ENCODE results near the gene CAMKK2.

CAMKK2 gene

DNA sequence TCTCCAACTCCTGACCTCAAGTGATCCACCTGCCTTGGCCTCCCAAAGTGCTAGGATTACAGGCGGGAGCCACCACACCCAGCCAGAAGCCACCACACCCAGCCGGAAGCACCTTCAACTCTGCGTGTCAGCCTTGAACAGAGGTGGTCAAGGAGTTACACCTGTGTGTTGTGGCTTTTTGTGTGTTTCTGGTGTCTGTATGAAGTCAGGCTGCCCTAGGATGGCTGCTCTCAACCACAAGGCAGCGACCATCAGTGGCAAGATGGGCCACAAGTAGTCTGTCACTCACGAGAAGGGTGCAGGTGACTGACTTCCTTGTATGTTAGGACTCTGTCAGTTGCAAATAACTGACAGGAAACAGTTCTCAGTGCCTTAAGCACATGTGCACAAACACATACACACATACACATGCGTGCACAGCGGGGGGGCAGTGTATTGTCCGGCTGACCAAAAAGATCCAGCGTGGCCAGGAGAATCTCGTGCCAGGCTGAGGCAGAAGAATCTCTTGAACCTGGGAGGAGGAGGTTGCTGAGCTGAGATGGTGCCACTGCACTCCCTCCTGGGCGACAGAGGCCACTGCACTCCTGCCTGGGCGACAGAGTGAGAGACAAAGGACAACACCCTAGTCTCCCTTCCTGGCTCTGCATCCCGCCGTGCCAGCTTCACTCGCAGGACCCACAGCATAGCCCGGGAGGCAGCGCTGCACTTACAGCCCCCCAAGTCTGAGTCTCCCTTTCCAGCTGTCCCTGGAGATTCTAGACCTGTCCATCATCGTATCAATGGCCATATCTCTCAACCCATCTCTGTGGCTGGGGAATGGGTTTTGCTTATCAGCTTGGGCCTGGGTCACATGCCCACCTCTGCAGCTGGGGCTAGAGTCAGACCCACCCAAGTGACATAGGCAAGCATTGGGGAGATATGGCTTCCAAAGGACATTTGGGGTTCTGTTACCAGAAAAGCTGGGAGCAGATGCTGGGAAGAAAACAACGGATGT, 72.9 kb downstream of the CAMKK2 start:
- peak; percentile 59 for TF ChIP-seq CTCF (conservative IDR thresholded peaks at IDR 0.05; ENCODE audit: low read depth, low read length)
- DNase-seq (ENCODE audit: low read depth) = peak; percentile 38
- no peak overlapping the region for H3K4me3 ChIP-seq (ENCODE audit: low read depth, low read length)

DNA sequence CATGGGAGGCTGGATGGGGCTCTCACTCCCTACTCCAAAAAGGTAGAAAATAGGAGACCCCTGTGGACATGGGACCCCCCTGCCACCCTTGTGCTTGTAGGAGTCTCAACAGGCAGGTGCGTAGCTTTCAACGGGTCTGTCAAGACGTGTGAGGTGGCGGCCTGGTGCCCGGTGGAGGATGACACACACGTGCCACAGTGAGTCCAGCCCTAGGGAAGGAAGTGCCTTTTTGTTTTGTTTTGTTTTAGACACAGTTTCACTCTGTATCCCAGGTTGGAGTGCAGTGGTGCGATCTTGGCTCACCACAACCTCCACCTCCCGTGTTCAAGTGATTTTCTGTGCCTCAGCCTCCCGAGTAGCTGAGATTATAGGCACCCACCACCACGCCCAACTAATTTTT, 73.7 kb downstream of the CAMKK2 start:
- no peak for TF ChIP-seq CTCF (conservative IDR thresholded peaks at IDR 0.05; ENCODE audit: low read depth, low read length)
- DNase-seq (ENCODE audit: low read depth) = no peak
- no peak overlapping the region for H3K4me3 ChIP-seq (ENCODE audit: low read depth, low read length)

- no peak overlapping the region for H3K4me3 ChIP-seq (ENCODE audit: low read depth, low read length)
- DNase-seq (ENCODE audit: low read depth) = no peak
- no peak for TF ChIP-seq CTCF (conservative IDR thresholded peaks at IDR 0.05; ENCODE audit: low read depth, low read length)
Observed at GRCh38 chr12:121219353-121219986, 77.0 kb downstream of the CAMKK2 start.

GRCh38 chr12:121218588-121219352, 77.7 kb downstream of the CAMKK2 start:
- DNase-seq (ENCODE audit: low read depth) = no peak
- no peak overlapping the region for H3K4me3 ChIP-seq (ENCODE audit: low read depth, low read length)
- TF ChIP-seq CTCF (conservative IDR thresholded peaks at IDR 0.05; ENCODE audit: low read depth, low read length) = no peak

DNA sequence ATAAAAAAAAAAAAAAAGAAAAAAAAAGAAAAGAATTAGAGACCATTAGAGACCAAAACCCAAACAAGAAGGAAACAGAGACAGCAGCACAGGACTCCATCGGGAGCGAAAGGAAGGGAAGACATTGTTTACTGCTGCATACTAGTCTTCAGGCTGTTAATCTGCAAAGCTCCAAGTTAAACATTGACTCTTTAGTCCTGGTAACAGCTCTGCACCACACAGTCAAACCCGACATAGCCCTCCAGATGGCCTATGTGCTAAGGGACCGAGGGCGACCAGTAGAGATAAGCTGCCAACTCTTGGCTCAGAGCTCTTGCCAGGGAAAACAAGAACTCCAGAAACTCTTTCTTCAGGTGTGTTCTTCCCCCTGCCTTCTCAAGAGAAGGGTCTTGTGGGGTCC, 78.7 kb downstream of the CAMKK2 start:
- no peak for TF ChIP-seq CTCF (conservative IDR thresholded peaks at IDR 0.05; ENCODE audit: low read depth, low read length)
- no peak overlapping the region for H3K4me3 ChIP-seq (ENCODE audit: low read depth, low read length)
- no peak for DNase-seq (ENCODE audit: low read depth)

DNA sequence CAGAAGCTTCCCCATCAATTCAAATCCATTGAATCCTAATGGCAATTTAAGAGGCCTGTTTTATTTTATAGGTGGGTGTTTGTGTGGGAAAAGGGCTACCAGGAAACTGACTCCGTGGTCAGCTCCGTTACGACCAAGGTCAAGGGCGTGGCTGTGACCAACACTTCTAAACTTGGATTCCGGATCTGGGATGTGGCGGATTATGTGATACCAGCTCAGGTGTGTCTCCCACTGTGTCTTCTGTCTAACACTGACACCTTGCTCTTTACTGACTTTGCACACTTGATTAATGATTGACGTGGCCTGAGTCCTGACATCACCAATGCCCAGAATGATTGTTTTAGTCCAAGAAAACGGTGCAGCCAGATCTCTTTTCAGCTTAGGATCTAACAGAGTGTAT, 79.4 kb downstream of the CAMKK2 start:
- no peak for TF ChIP-seq CTCF (conservative IDR thresholded peaks at IDR 0.05; ENCODE audit: low read depth, low read length)
- DNase-seq (ENCODE audit: low read depth) = no peak
- no peak overlapping the region for H3K4me3 ChIP-seq (ENCODE audit: low read depth, low read length)
